ENCODE measurements around the gene CD4. TPM values are rescaled to one million over a fixed set of nuclear protein-coding genes. Genes with fewer than 3 reads are reported as not detected.

Gene CD4
- total RNA-seq, 2 donors from 2014 or later: 0.77 to 1.3 TPM

- no peak for TF ChIP-seq CTCF (conservative IDR thresholded peaks at IDR 0.05)
- Histone ChIP-seq H3K9ac (ENCODE audit: extremely low read depth, low read length, poor library complexity, severe bottlenecking) (no peak overlapping the region), H3K36me3 (ENCODE audit: control insufficient read depth, insufficient read depth, low read length) (no peaks in the 10 kb centered on the region), H3K27me3 (ENCODE audit: control insufficient read depth, insufficient read depth, low read length, poor library complexity, severe bottlenecking) (peaks cover 19% of the 10 kb centered on the region), H3K4me3 (ENCODE audit: low read length) (no peak overlapping the region), H3K4me1 (ENCODE audit: control insufficient read depth, insufficient read depth, low read length) (peaks cover 5% of the 10 kb centered on the region), H3K27ac (ENCODE audit: low read depth, low read length) (no peak overlapping the region), H3K9me3 (ENCODE audit: control insufficient read depth, low read length) (no peaks in the 10 kb centered on the region)
- no peaks in the 10 kb centered on the region for H3K9me3 Mint-ChIP-seq
- H3K27me3 Mint-ChIP-seq (ENCODE audit: insufficient read depth): peaks cover 37% of the 10 kb centered on the region
- WGBS, 2 experiments (ENCODE audit: insufficient coverage in 1 of 2, insufficient read length in 1 of 2): 43 to 69% methylated on average over 1 of the region's 1 CpG
- H3K4me3 Mint-ChIP-seq: no peak overlapping the region
- peaks cover 28% of the 10 kb centered on the region for H3K4me1 Mint-ChIP-seq
- H3K36me3 Mint-ChIP-seq (ENCODE audit: low read depth): no peaks in the 10 kb centered on the region
- H3K27ac Mint-ChIP-seq: peak overlapping the region; percentile 1
- peak; percentile 56 for DNase-seq
These were observed 21.4 kb downstream of the CD4 start for GRCh38 chr12:6810758-6811157.

- Mint-ChIP-seq H3K27ac (no peak overlapping the region), H3K4me1 (peaks cover 40% of the 10 kb centered on the region), H3K36me3 (ENCODE audit: low read depth) (no peaks in the 10 kb centered on the region), H3K27me3 (ENCODE audit: insufficient read depth) (peaks cover 46% of the 10 kb centered on the region), H3K9me3 (no peaks in the 10 kb centered on the region), H3K4me3 (no peak overlapping the region)
- H3K27me3 ChIP-seq (ENCODE audit: control insufficient read depth, insufficient read depth, low read length, poor library complexity, severe bottlenecking): peaks cover 22% of the 10 kb centered on the region
- no peak overlapping the region for H3K27ac ChIP-seq (ENCODE audit: low read depth, low read length)
- H3K4me3 ChIP-seq (ENCODE audit: low read length): no peak overlapping the region
- no peaks in the 10 kb centered on the region for H3K36me3 ChIP-seq (ENCODE audit: control insufficient read depth, insufficient read depth, low read length)
- WGBS, 2 experiments (ENCODE audit: insufficient coverage in 1 of 2, insufficient read length in 1 of 2): 95% methylated on average over 4 of the region's 4 CpGs; no CpG with 5 or more reads in 1 of the 2 experiments
- DNase-seq: no peak
- TF ChIP-seq CTCF (conservative IDR thresholded peaks at IDR 0.05): no peak
- peaks cover 5% of the 10 kb centered on the region for H3K4me1 ChIP-seq (ENCODE audit: control insufficient read depth, insufficient read depth, low read length)
- H3K9me3 ChIP-seq (ENCODE audit: control insufficient read depth, low read length): no peaks in the 10 kb centered on the region
- no peak overlapping the region for H3K9ac ChIP-seq (ENCODE audit: extremely low read depth, low read length, poor library complexity, severe bottlenecking)
These were observed 24.0 kb downstream of the CD4 start for GRCh38 chr12:6813363-6813762.

DNA sequence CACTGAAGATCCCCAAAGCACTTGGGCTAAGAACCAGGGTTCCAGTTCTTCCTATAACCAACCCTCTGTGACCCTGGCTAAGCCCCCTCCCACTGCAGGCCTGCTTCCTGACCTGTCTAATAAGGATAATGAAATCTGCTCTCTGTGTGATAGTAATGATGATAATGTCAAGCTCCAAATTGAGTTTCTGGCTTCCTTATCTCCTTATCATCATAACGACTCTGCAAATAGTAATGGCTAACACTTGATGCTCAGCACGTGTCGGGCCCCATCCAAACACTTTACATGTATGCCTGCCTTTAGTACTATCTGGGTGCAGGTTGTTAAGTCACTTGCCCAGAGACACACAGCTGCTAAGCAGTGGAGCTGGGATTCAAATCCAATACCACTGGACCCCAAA lies 27.3 kb downstream of the CD4 start:
- peaks cover 46% of the 10 kb centered on the region for H3K4me1 Mint-ChIP-seq
- no peak overlapping the region for H3K27ac Mint-ChIP-seq
- H3K27me3 Mint-ChIP-seq (ENCODE audit: insufficient read depth): peaks cover 71% of the 10 kb centered on the region
- TF ChIP-seq CTCF (conservative IDR thresholded peaks at IDR 0.05): no peak
- H3K36me3 Mint-ChIP-seq (ENCODE audit: low read depth): no peaks in the 10 kb centered on the region
- H3K4me1 ChIP-seq (ENCODE audit: control insufficient read depth, insufficient read depth, low read length): peaks cover 9% of the 10 kb centered on the region
- H3K9me3 Mint-ChIP-seq: no peaks in the 10 kb centered on the region
- H3K4me3 Mint-ChIP-seq: no peak overlapping the region
- WGBS, 2 experiments (ENCODE audit: insufficient coverage in 1 of 2, insufficient read length in 1 of 2): 75 to 84% methylated on average over 3 of the region's 3 CpGs
- H3K36me3 ChIP-seq (ENCODE audit: control insufficient read depth, insufficient read depth, low read length): no peaks in the 10 kb centered on the region
- peaks cover 22% of the 10 kb centered on the region for H3K27me3 ChIP-seq (ENCODE audit: control insufficient read depth, insufficient read depth, low read length, poor library complexity, severe bottlenecking)
- no peak for DNase-seq
- no peak overlapping the region for H3K27ac ChIP-seq (ENCODE audit: low read depth, low read length)
- H3K4me3 ChIP-seq (ENCODE audit: low read length): no peak overlapping the region
- no peaks in the 10 kb centered on the region for H3K9me3 ChIP-seq (ENCODE audit: control insufficient read depth, low read length)
- no peak overlapping the region for H3K9ac ChIP-seq (ENCODE audit: extremely low read depth, low read length, poor library complexity, severe bottlenecking)
